Sigmoid colon (tissue), 7 donors: ENCODE results near the gene SYAP1. TPM values are rescaled to one million over a fixed set of nuclear protein-coding genes. Genes with fewer than 3 reads are reported as not detected.
A peak's percentile ranks its signal among the peaks of the same experiment; 100 is the strongest.

ENCODE experiments used
- DNase-seq: peaks from one replicate; pipeline ENCODE4 v3.0.0-alpha.2; 2019
- H3K27ac ChIP-seq, 4 donors: fragments of 200-600 bp; sonication (generic); one replicate each; pipeline ENCODE4 v1.5.1; 2016 to 2019; ENCODE audit warnings: mild to moderate bottlenecking in 1 of 4
- H3K27me3 ChIP-seq, 3 donors: fragments of 200-600 bp; sonication (generic); one replicate each; pipeline ENCODE4 v1.5.1; 2019; ENCODE audit warnings: mild to moderate bottlenecking in 1 of 3
- H3K36me3 ChIP-seq, 4 donors: fragments of 200-600 bp; sonication (generic); one replicate each; pipeline ENCODE4 v1.5.1; 2016 to 2019
- H3K4me1 ChIP-seq, 4 donors: fragments of 200-600 bp; sonication (generic); one replicate each; pipeline ENCODE4 v1.5.1; 2017 to 2019
- H3K4me3 ChIP-seq, 4 donors: fragments of 200-600 bp; sonication (generic); one replicate each; pipeline ENCODE4 v1.5.1; 2017 to 2019; ENCODE audit warnings: mild to moderate bottlenecking in 2 of 4, moderate library complexity in 1 of 4
- H3K9me3 ChIP-seq, 4 donors: fragments of 200-600 bp in 3 of 4; sonication (generic) in 3 of 4; one replicate each; pipeline versions ENCODE4 v1.5.1 to v1.6.1; 2013 to 2019
- CTCF ChIP-seq, 4 experiments: fragments of 450-650 bp in 3 of 4; fragments of 200-600 bp in 1 of 4; IDR thresholded peaks; one replicate each; pipeline ENCODE4 v1.5.1; 2016 to 2019; ENCODE audit warnings: antibody characterized with exemption in 4 of 4, mild to moderate bottlenecking in 3 of 4, moderate library complexity in 2 of 4
- EP300 ChIP-seq, 4 donors: sonication (generic); formaldehyde crosslinking; IDR thresholded peaks; one replicate each; pipeline ENCODE4 v1.6.1; 2017; ENCODE audit warnings: antibody characterized with exemption in 4 of 4
- POLR2A ChIP-seq, 2 donors: fragments of 450-650 bp; IDR thresholded peaks; one replicate each; pipeline ENCODE4 v1.6.1; 2016; ENCODE audit warnings: antibody characterized with exemption in 2 of 2, mild to moderate bottlenecking in 2 of 2, moderate library complexity in 2 of 2
- POLR2AphosphoS5 ChIP-seq, 4 donors: sonication (generic); formaldehyde crosslinking; IDR thresholded peaks; one replicate each; pipeline ENCODE4 v1.6.1; 2017; ENCODE audit warnings: antibody characterized with exemption in 4 of 4
- WGBS, 2 donors: extraction: QIAGEN DNeasy Blood & Tissue Kit; methylation state at CpG; one replicate each; pipeline ENCODE4 v1.1.7; 2013; 5-methylcytosine and 5-hydroxymethylcytosine counted together
- intact Hi-C: fragments of 100-400 bp; cut with DNase I; formaldehyde crosslinking; loops from one replicate; pipeline ENCODE4 v1.15.1; 2023
- polyA plus RNA-seq, 3 donors: library from polyadenylated mRNA; stranded (reverse); fragments of 200-250 nt; gene quantifications; one replicate each; pipeline ENCODE4 v1.2.3, GENCODE V29; 2013
- small RNA-seq, 3 donors: library from RNA; depleted of rRNA; stranded (forward); fragments of <200 nt; gene quantifications; one replicate each; pipeline ENCODE3, GENCODE V24; 2016
- total RNA-seq, 4 donors: library from RNA; depleted of rRNA; stranded (reverse); fragments of >200 nt; gene quantifications; one replicate each; pipeline ENCODE4 v1.1.0, GENCODE V29; 2016
- donor health status: healthy with polysubstance abuse.
- donor health status: Bipolar disorder and iron deficiency.
- donor health status: healthy.

SYAP1 gene
- total and polyA plus RNA-seq, 7 donors: 17.5 to 31.4 (median 19.9) TPM

GRCh38 chrX:16807976-16808542 lies 88.6 kb downstream of the SYAP1 start:
- no peaks in the 10 kb centered on the region for H3K27me3 ChIP-seq
- no peaks in the 10 kb centered on the region for H3K36me3 ChIP-seq
- TF ChIP-seq POLR2A (IDR thresholded peaks at IDR 0.05) (no peak), POLR2AphosphoS5 (IDR thresholded peaks at IDR 0.05) (peak in 1 of 4 donors; percentile 40)
- H3K4me1 ChIP-seq: peaks cover 0 to 7% (median 3%) of the 10 kb centered on the region in 4 donors
- WGBS, 2 donors: 23 to 43% methylated on average over 4 of the region's 4 CpGs
- H3K4me3 ChIP-seq: peak overlapping the region; percentile 11 to 36 (median 30)
- peak overlapping the region; percentile 31 to 63 (median 51) for H3K27ac ChIP-seq
- intact Hi-C loops: no loop called here
- no peak for DNase-seq
- no peaks in the 10 kb centered on the region for H3K9me3 ChIP-seq

DNA sequence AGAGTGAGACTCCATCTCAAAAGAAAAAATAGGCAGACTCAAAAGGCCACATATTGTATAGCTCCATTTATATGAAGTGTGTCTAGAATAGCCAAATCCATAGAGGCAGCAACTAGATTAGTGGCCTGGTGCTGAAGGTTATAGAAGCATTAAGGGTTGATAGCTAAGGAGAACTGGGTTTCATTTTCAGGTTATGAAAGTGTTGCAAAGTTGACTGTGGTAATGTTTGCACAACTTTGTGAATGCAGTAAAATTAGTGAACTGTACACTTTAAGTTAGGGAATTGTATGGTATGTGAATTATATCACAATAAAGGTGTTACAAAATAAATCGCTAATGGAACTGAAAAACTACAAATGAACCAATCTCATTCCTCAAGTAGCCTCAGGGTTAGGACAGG lies 95.2 kb downstream of the SYAP1 start:
- Histone ChIP-seq H3K4me3 (no peak overlapping the region), H3K9me3 (no peaks in the 10 kb centered on the region), H3K27me3 (no peaks in the 10 kb centered on the region), H3K36me3 (peaks cover 0 to 7% (median 1%) of the 10 kb centered on the region in 4 donors), H3K27ac (no peak overlapping the region), H3K4me1 (no peaks in the 10 kb centered on the region)
- 71 to 91% methylated on average over 1 of the region's 1 CpG for WGBS, 2 donors
- no peak for DNase-seq
- intact Hi-C loops: no loop called here
- no peak for TF ChIP-seq EP300 (IDR thresholded peaks at IDR 0.05)
- TF ChIP-seq POLR2A (IDR thresholded peaks at IDR 0.05): no peak
- TF ChIP-seq POLR2AphosphoS5 (IDR thresholded peaks at IDR 0.05): no peak
- TF ChIP-seq CTCF (IDR thresholded peaks at IDR 0.05): no peak

Small RNA genes lying within 50 kb of the gene (small RNA-seq; reads per million reads assigned to genes)
- 0 reads per million in 3 donors for gene RNU7-56P
- 0 reads per million in 3 donors for gene RPL12P49

Other genes starting within 250 kb of the SYAP1 start
- not detected for gene S100G, start 69.5 kb upstream of the SYAP1 start, total RNA-seq
- gene S100G, start 69.5 kb upstream of the SYAP1 start, polyA plus RNA-seq: not detected
- gene CTPS2, start 6.9 kb upstream of the SYAP1 start, total RNA-seq: 10 to 100 TPM; 11.7 to 23.0 (median 16.0) TPM
- 1 to 10 TPM; 6.0 to 8.3 (median 7.9) TPM for gene CTPS2, start 6.9 kb upstream of the SYAP1 start, polyA plus RNA-seq
- gene TXLNG, start 66.9 kb downstream of the SYAP1 start, total RNA-seq: 10 to 100 TPM; 11.5 to 20.1 (median 13.2) TPM
- gene TXLNG, start 66.9 kb downstream of the SYAP1 start, polyA plus RNA-seq: 1 to 10 TPM; 3.9 to 7.4 (median 5.4) TPM
- gene RBBP7, start 150.8 kb downstream of the SYAP1 start, total RNA-seq: 100 to 1,000 TPM in 3 of 4 donors, 10 to 100 TPM in 1; 99.8 to 130 (median 118) TPM
- gene RBBP7, start 150.8 kb downstream of the SYAP1 start, polyA plus RNA-seq: 100 to 1,000 TPM in 1 of 3 donors, 10 to 100 TPM in 2; 59.4 to 110 (median 70.9) TPM
- 10 to 100 TPM in 1 of 4 donors, 1 to 10 TPM in 3; 3.9 to 10.9 (median 5.5) TPM for gene REPS2, start 227.0 kb downstream of the SYAP1 start, total RNA-seq
- gene REPS2, start 227.0 kb downstream of the SYAP1 start, polyA plus RNA-seq: 10 to 100 TPM in 1 of 3 donors, 1 to 10 TPM in 2; 2.4 to 10.2 (median 9.2) TPM